Raji (cell line): Measurements from ENCODE around the gene TFPI2.

Experiments
- POLR2A ChIP-seq: IDR thresholded peaks from 2 replicates; pipeline ENCODE4 v1.6.1; 2011; ENCODE audit warnings: low read depth, low read length, control low read depth; ENCODE audit not compliant: insufficient read depth

TFPI2 gene

DNA sequence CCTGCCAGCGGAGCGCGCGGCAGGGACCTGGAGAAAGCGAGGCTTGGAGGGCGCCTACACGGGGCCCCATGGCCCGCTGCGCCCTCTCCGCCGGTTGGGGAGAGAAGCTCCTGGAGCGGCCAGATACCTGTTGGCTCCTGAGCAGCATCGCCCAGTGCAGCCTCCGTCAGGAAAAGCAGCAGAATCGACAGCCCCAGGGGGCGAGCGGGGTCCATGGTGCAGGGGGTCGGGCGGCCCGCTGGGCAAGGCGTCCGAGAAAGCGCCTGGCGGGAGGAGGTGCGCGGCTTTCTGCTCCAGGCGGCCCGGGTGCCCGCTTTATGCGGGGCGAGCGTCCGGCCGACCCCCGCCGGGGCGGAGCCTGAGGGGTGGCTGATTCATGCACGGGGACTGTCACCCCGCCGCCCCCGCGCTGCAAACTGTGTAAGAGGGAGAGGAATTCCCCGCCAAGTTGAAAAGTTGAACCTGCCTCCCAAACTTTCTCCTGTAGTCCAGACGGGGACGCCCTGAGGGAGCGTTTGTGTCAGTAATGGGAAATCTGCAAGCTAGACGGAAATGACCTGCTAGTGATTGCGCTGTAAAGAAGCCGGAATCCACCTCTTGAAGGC is at the start of gene TFPI2:
Gene TFPI2 (minus strand): TSS at position 290 of the 605 bp plus-strand sequence. CDS start 75 bp downstream, at position 215.
- TF ChIP-seq POLR2A, result no peak

GRCh38 chr7:93938293-93938692 is 47.7 kb upstream of the TFPI2 start:
- no peak for TF ChIP-seq POLR2A

GRCh38 chr7:93937818-93938217 is 47.3 kb upstream of the TFPI2 start:
- TF ChIP-seq POLR2A, result no peak

GRCh38 chr7:93935102-93935501 is 44.5 kb upstream of the TFPI2 start:
- TF ChIP-seq POLR2A, result no peak

DNA sequence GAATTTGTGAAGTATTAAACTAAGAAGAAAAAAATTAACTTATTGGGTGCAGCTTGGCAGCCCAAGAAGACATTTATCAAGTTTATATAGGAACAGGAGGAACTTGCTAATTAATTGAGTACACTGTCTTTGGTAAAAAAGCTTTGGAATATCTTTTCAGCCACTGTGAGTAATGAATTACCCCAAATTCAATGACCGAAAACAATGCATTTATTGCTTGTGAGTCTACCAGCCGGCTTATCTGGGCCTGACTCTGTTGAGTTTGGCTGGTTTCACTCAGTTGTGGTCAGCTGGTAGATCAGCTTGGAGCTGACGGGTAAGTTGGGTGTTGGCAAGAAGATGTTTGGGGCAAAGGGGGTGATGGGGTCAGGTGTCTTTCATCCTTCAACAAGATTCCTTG is 42.6 kb upstream of the TFPI2 start:
- TF ChIP-seq POLR2A, result no peak

DNA sequence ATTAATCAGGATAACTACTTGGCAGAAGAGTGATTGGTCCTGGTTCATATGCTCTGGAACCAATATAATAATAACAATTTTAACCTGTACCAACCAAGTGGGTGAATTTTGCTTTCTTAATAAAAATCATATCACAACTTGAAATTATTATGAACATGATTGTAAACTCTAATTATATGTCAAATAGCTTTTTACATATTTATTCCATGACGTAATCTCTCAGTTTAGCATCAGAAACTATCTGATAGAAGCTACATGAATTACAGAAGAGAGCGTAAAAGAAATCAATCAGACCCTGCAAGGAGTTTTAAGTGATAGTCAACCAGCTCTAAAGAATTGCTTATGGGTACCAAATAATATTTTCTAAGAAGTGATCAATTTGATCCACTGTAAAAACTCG is 41.1 kb upstream of the TFPI2 start:
- no peak for TF ChIP-seq POLR2A

GRCh38 chr7:93927585-93927984 is 37.0 kb upstream of the TFPI2 start:
- TF ChIP-seq POLR2A, result no peak

DNA sequence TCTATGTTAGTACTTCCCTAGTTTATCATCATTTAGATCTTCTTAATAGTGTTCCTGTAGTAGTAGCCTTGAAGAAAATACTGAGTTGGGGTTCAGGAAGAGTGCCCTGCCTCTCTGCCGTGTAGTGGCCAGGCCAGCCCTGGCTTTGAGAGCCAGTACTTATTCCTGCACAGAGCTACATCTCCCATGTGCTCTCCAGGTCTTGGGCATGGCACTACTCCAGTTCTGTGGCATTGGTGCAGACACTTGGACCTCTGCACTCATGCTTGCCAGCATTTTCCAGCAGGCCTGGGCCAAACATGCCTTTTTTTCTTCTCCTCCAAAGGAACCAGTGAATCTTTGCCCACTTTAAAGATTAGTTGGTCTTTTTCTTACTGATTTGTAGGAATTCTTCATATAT is 36.2 kb upstream of the TFPI2 start:
- TF ChIP-seq POLR2A, result no peak

GRCh38 chr7:93923942-93924341 is 33.4 kb upstream of the TFPI2 start:
- TF ChIP-seq POLR2A, result no peak

- no peak for TF ChIP-seq POLR2A
These were observed 32.7 kb upstream of the TFPI2 start for GRCh38 chr7:93923296-93923695.

GRCh38 chr7:93921607-93922566 is 31.3 kb upstream of the TFPI2 start, which contains the start of gene GNG11:
Gene GNG11 (plus strand): TSS chr7:93921735. CDS start chr7:93922138, 403 bp downstream.
- TF ChIP-seq POLR2A, result no peak

GRCh38 chr7:93921186-93921585 is 30.6 kb upstream of the TFPI2 start:
- TF ChIP-seq POLR2A, result no peak

- no peak for TF ChIP-seq POLR2A
These were observed 30.1 kb upstream of the TFPI2 start for GRCh38 chr7:93920496-93921182.

DNA sequence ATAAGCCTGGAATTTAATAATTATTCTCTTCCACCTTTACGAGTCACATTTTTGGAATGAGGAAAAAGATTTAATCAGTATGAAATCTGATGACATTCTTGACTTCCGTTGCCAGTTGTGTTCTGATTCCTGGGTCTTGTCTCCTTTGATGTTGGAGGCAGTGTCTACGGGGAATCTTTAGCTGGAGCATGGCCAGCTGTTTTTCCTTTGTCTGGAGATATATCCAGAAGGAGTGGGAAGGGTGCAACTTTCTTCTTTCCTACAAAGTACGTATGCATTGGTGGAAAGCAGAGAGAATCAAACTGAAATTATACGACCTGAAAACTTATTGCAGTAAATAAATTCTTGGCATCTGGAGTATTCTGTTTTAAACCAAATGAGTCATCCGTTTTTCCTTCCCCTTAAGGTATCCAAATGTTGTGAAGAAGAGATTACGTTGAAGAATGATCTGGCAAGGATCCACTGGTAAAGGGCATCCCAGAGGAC is 24.1 kb upstream of the TFPI2 start:
- TF ChIP-seq POLR2A, result no peak

- no peak for TF ChIP-seq POLR2A
These were observed 22.6 kb upstream of the TFPI2 start for GRCh38 chr7:93913197-93913596.

DNA sequence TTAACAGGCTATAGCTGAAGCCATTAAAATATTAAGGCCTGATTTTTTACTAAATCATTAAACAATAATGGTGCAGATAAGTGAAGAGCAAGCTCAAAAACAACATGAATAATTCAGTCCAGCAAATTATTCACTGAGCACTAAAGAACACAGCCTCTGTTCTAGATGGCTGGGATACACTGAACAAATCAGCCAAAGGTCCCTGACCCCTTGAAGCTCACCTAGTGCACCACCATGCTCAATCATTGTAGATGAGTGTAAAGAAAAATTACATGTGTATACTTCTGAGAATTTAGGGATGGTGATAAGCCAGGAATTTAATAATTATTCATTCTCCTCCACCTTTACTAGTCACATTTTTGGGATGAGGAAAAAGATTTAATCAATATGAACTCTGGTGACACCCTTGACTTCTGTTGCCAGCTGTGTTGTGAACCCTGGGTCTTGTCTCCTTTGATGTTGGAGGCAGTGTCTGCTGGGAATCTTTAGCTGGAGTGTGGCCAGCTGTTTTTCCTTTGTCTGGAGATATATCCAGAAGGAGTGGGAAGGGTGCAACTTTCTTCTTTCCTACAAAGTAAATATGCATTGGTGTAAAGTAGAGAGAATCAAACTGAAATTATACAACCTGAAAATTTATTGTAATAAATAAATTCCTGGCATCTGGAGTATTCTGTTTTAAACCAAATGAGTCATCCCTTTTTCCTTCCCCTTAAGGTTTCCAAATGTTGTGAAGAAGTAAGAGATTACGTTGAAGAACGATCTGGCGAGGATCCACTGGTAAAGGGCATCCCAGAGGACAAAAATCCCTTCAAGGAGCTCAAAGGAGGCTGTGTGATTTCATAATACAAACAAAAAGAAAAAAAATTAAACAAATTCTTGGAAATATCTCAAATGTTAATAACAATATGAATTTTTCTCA is 19.8 kb upstream of the TFPI2 start:
- TF ChIP-seq POLR2A, result no peak
